K562 (cell line): Measurements from ENCODE around the gene NAP1L4.

Experiments
- CTCF ChIP-seq, 3 experiments: IDR thresholded peaks in 2 of 3; conservative IDR thresholded peaks in 1 of 3; 2 replicates each; pipeline ENCODE4 v1.5.1; 2011 to 2012; ENCODE audit warnings: low read length in 3 of 3, mild to moderate bottlenecking in 3 of 3, control low read depth in 2 of 3, improper control_type of control experiment in 1 of 3, inconsistent platforms in 1 of 3, low read depth in 1 of 3, mixed read lengths in 1 of 3, moderate library complexity in 1 of 3; ENCODE audit not compliant: insufficient read depth in 2 of 3
- EP300 ChIP-seq: IDR thresholded peaks from 2 replicates; pipeline ENCODE4 v1.6.1; 2012; ENCODE audit warnings: low read length, improper control_type of control experiment
- ESRRA ChIP-seq: fragments of 450-650 bp; IDR thresholded peaks from 2 replicates; pipeline ENCODE4 v1.6.1; 2014; ENCODE audit warnings: low read depth, mild to moderate bottlenecking, moderate library complexity, borderline replicate concordance
- IRF2 ChIP-seq: sonication (generic); formaldehyde crosslinking; IDR thresholded peaks from 2 replicates; pipeline ENCODE4 v1.8.1; 2022; ENCODE audit warnings: mild to moderate bottlenecking, missing genetic modification reagents
- MTA1 ChIP-seq: fragments of 450-650 bp; IDR thresholded peaks from 2 replicates; pipeline ENCODE4 v1.6.1; 2017; ENCODE audit warnings: borderline replicate concordance
- ZNF449 ChIP-seq: fragments of 250-450 bp; sonication (Bioruptor Pico); IDR thresholded peaks from 2 replicates; pipeline ENCODE4 v1.8.0; 2022; ENCODE audit warnings: moderate library complexity, mild to moderate bottlenecking, inconsistent platforms
- ZNF507 ChIP-seq: conservative IDR thresholded peaks from 2 replicates; pipeline ENCODE4 v1.6.1; 2017; ENCODE audit warnings: missing genetic modification characterization, missing compliant biosample characterization

- TF ChIP-seq IRF2 (no peak), MTA1 (no peak), ZNF449 (no peak), ESRRA (no peak), CTCF (IDR thresholded peaks at IDR 0.05 in 2 of 3, conservative IDR thresholded peaks at IDR 0.05 in 1 of 3; ENCODE audit: insufficient read depth in 2 of 3, low read depth in 1 of 3, low read length in 3 of 3) (no peak), EP300 (no peak), ZNF507 (no peak)
These were observed 17.9 kb upstream of the NAP1L4 start for GRCh38 chr11:3010004-3010403.
